BJ (cell line): ENCODE measurements around the gene SPTB. TPM values are rescaled to one million over a fixed set of nuclear protein-coding genes. Genes with fewer than 3 reads are reported as not detected.

ENCODE experiments used
- CTCF ChIA-PET: fragments of 350-600 bp; formaldehyde crosslinking; extraction: SDS; loops from one replicate; lab custom pipeline; 2021; ENCODE audit warnings: antibody characterized with exemption, inconsistent platforms; lab: Yijun Ruan, JAX
- POLR2A ChIA-PET: fragments of 300-600 bp; sonication (Branson Sonifier 250); formaldehyde crosslinking; extraction: SDS; loops from one replicate; lab custom pipeline; 2021; ENCODE audit warnings: antibody characterized with exemption; lab: Charles Lee
- DNase-seq: peaks from one replicate; pipeline ENCODE4 v3.0.0-alpha.2; 2011; ENCODE audit warnings: low read depth
- H3K27me3 ChIP-seq: 2 replicates; pipeline ENCODE4 v1.6.0; 2011; ENCODE audit warnings: low read length; ENCODE audit not compliant: control insufficient read depth, insufficient read depth
- H3K36me3 ChIP-seq: 2 replicates; pipeline ENCODE4 v1.5.1; 2011; ENCODE audit warnings: low read length; ENCODE audit not compliant: control insufficient read depth, insufficient read depth
- H3K4me3 ChIP-seq: 2 replicates; pipeline ENCODE4 v1.5.1; 2011; ENCODE audit warnings: low read depth, mild to moderate bottlenecking, control low read depth, low read length
- polyA plus RNA-seq: library from polyadenylated mRNA; depleted of rRNA; stranded (reverse); fragments of >200 nt; gene quantifications from 2 replicates; pipeline ENCODE4 v1.2.3, GENCODE V29; 2011
- TF ChIP-seq, protein P1 (sequence below): IDR thresholded peaks from 2 replicates; pipeline ENCODE4 v1.5.1; 2011; ENCODE audit warnings: low read depth, mild to moderate bottlenecking, control low read depth, inconsistent platforms, low read length, moderate library complexity; ENCODE audit not compliant: insufficient read depth

SPTB gene
- polyA plus RNA-seq, 1 experiment = 0.02 TPM

- POLR2A ChIA-PET = interaction anchor here (0.6 kb wide), 1 partner anchor 59 kb away, joined by 3 read pairs; no protein-coding TSS in a partner anchor
- Histone ChIP-seq H3K27me3 (peaks cover 5% of the 10 kb centered on the region; the same call in 1 of the 2 replicates), H3K4me3 (no peak overlapping the region), H3K36me3 (no peaks in the 10 kb centered on the region)
- DNase-seq = no peak
- TF ChIP-seq, protein P1, sequence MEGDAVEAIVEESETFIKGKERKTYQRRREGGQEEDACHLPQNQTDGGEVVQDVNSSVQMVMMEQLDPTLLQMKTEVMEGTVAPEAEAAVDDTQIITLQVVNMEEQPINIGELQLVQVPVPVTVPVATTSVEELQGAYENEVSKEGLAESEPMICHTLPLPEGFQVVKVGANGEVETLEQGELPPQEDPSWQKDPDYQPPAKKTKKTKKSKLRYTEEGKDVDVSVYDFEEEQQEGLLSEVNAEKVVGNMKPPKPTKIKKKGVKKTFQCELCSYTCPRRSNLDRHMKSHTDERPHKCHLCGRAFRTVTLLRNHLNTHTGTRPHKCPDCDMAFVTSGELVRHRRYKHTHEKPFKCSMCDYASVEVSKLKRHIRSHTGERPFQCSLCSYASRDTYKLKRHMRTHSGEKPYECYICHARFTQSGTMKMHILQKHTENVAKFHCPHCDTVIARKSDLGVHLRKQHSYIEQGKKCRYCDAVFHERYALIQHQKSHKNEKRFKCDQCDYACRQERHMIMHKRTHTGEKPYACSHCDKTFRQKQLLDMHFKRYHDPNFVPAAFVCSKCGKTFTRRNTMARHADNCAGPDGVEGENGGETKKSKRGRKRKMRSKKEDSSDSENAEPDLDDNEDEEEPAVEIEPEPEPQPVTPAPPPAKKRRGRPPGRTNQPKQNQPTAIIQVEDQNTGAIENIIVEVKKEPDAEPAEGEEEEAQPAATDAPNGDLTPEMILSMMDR = no peak
- CTCF ChIA-PET = interaction anchor here (1.2 to 1.7 kb wide), 4 partner anchors 9 to 97 kb away, joined by 4 to 5 read pairs (median 5); partner anchors contain the start of gene PLEKHG3
These were observed 111.2 kb downstream of the SPTB start for GRCh38 chr14:64768401-64769095.

- Histone ChIP-seq H3K27me3 (peaks cover 5% of the 10 kb centered on the region; the same call in 1 of the 2 replicates), H3K36me3 (no peaks in the 10 kb centered on the region), H3K4me3 (no peak overlapping the region)
- ChIA-PET POLR2A (interaction anchor here (0.6 kb wide), 1 partner anchor 58 kb away, joined by 3 read pairs; no protein-coding TSS in a partner anchor), CTCF (interaction anchor here (1.2 kb wide), 1 partner anchor 8 kb away, joined by 4 read pairs; no protein-coding TSS in a partner anchor)
- DNase-seq = no peak
- TF ChIP-seq, protein P1 = no peak
These were observed 112.3 kb downstream of the SPTB start for GRCh38 chr14:64767215-64767964.

- CTCF ChIA-PET = no interaction called here
These were observed 113.1 kb downstream of the SPTB start for GRCh38 chr14:64766430-64767151.

DNA sequence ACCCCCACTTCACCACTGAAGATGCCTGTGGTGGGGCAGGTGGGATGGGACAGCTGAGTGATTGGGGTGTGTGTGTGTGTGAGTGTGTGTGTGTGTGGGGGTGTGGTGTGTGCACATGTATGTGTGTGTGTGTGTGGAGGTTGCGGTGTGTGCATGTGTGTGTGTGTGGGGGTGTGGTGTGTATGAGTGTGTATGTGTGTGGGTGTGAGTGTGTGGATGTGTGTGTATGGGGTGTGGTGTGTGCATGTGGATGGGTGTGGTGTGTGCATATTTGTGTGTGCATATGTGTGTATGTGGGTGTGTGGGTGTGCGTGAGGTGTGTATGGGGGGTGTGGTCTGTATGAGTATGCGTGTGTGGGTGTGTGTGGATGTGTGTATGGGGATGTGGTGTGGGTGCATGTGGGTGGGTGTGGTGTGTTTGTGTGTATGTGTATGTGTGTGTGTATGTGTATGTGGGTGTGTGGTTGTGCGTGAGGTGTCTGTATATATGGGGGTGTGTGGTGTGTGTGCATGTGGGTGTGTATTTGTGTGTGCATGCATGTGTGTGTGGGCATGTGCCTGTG is 113.9 kb downstream of the SPTB start:
- Histone ChIP-seq H3K4me3 (no peak overlapping the region), H3K36me3 (no peaks in the 10 kb centered on the region), H3K27me3 (0 out of 2 replicates have a peak, but pooled peaks cover 3% of the 10 kb centered on the region)
- POLR2A ChIA-PET = no interaction called here
- CTCF ChIA-PET = interaction anchor here (0.8 to 2.9 kb wide), 17 partner anchors 8 to 422 kb away, joined by 3 to 63 read pairs (median 5); partner anchors contain the start of genes HSPA2 and PLEKHG3
- TF ChIP-seq, protein P1 = no peak
- no peak for DNase-seq

More at GRCh38 chr14:64766430-64767151, 113.1 kb downstream of the SPTB start:
- H3K4me3 ChIP-seq = no peak overlapping the region
- no peak for DNase-seq
- H3K27me3 ChIP-seq = 0 out of 2 replicates have a peak, but pooled peaks cover 3% of the 10 kb centered on the region
- POLR2A ChIA-PET = no interaction called here
- TF ChIP-seq, protein P1 = no peak
- H3K36me3 ChIP-seq = no peaks in the 10 kb centered on the region
